ENCODE results near the gene TSSK2. TPM values are rescaled to one million over a fixed set of nuclear protein-coding genes. Genes with fewer than 3 reads are reported as not detected.

Gene TSSK2
- polyA plus RNA-seq, 1 donor (not counting 4 experiments of a cell fraction or from before 2014, with no cell fraction given) = not detected

- Histone ChIP-seq H4K20me1 (ENCODE audit: control insufficient read depth, extremely low read depth, insufficient read depth, low read length) (no peaks in the 10 kb centered on the region), H3K27ac (ENCODE audit: control insufficient read depth, insufficient read depth, low read length) (no peak overlapping the region), H2AFZ (ENCODE audit: control insufficient read depth, low read length) (no peak overlapping the region), H3K36me3 (ENCODE audit: control insufficient read depth in 2 of 2, extremely low read depth in 1 of 2, insufficient read depth in 2 of 2, low read length in 2 of 2) (peaks cover 27 to 46% of the 10 kb centered on the region in 2 experiments), H3K9me1 (ENCODE audit: control insufficient read depth, extremely low read depth, insufficient read depth, low read length) (no peaks in the 10 kb centered on the region), H3K4me1 (ENCODE audit: control insufficient read depth, extremely low read depth, insufficient read depth, low read length) (no peaks in the 10 kb centered on the region), H3K9me3 (ENCODE audit: control insufficient read depth, low read depth, low read length) (no peaks in the 10 kb centered on the region), H3K4me3 (ENCODE audit: control insufficient read depth in 2 of 3, extremely low read depth in 1 of 3, insufficient read depth in 2 of 3, low read depth in 1 of 3, low read length in 3 of 3) (no peak overlapping the region), H3K4me2 (ENCODE audit: control insufficient read depth, extremely low read depth, insufficient read depth, low read depth, low read length) (no peak overlapping the region), H3K9ac (ENCODE audit: control insufficient read depth, extremely low read depth, insufficient read depth, low read length) (no peak overlapping the region), H3K27me3 (ENCODE audit: control insufficient read depth, extremely low read depth, insufficient read depth, low read length) (no peaks in the 10 kb centered on the region), H3K79me2 (ENCODE audit: control insufficient read depth, insufficient read depth, low read length) (peaks cover 5% of the 10 kb centered on the region)
- dilution Hi-C loops (cut with MboI; ENCODE audit: extremely low pct_ligation_motif_present, low sequenced_read_pairs) = no loop called here
- DNase-seq (ENCODE audit: low read depth, low spot score) = no peak
- no peak for FAIRE-seq
- TF ChIP-seq CTCF (optimal IDR thresholded peaks at IDR 0.05 in 1 of 3, IDR thresholded peaks at IDR 0.05 in 1 of 3, conservative IDR thresholded peaks at IDR 0.05 in 1 of 3; ENCODE audit: extremely low read depth in 1 of 3, insufficient read depth in 2 of 3, low read length in 3 of 3) = no peak
- no peak for TF ChIP-seq EZH2 (IDR thresholded peaks at IDR 0.05; ENCODE audit: low read length)
These were observed 6.5 kb downstream of the TSSK2 start for GRCh38 chr22:19137384-19138216.

- Histone ChIP-seq H3K4me2 (ENCODE audit: control insufficient read depth, extremely low read depth, insufficient read depth, low read depth, low read length) (no peak overlapping the region), H3K9me1 (ENCODE audit: control insufficient read depth, extremely low read depth, insufficient read depth, low read length) (no peaks in the 10 kb centered on the region), H3K27ac (ENCODE audit: control insufficient read depth, insufficient read depth, low read length) (no peak overlapping the region), H3K4me1 (ENCODE audit: control insufficient read depth, extremely low read depth, insufficient read depth, low read length) (peaks cover 3% of the 10 kb centered on the region), H4K20me1 (ENCODE audit: control insufficient read depth, extremely low read depth, insufficient read depth, low read length) (no peaks in the 10 kb centered on the region), H3K79me2 (ENCODE audit: control insufficient read depth, insufficient read depth, low read length) (peaks cover 11% of the 10 kb centered on the region), H3K27me3 (ENCODE audit: control insufficient read depth, extremely low read depth, insufficient read depth, low read length) (no peaks in the 10 kb centered on the region), H3K36me3 (ENCODE audit: control insufficient read depth in 2 of 2, extremely low read depth in 1 of 2, insufficient read depth in 2 of 2, low read length in 2 of 2) (peaks cover 19 to 45% of the 10 kb centered on the region in 2 experiments), H2AFZ (ENCODE audit: control insufficient read depth, low read length) (no peak overlapping the region), H3K4me3 (ENCODE audit: control insufficient read depth in 2 of 3, extremely low read depth in 1 of 3, insufficient read depth in 2 of 3, low read depth in 1 of 3, low read length in 3 of 3) (no peak overlapping the region), H3K9ac (ENCODE audit: control insufficient read depth, extremely low read depth, insufficient read depth, low read length) (no peak overlapping the region), H3K9me3 (ENCODE audit: control insufficient read depth, low read depth, low read length) (no peaks in the 10 kb centered on the region)
- no peak for DNase-seq (ENCODE audit: low read depth, low spot score)
- no peak for TF ChIP-seq EZH2 (IDR thresholded peaks at IDR 0.05; ENCODE audit: low read length)
- dilution Hi-C loops (cut with MboI; ENCODE audit: extremely low pct_ligation_motif_present, low sequenced_read_pairs) = no loop called here
- FAIRE-seq = no peak
These were observed 7.3 kb downstream of the TSSK2 start for GRCh38 chr22:19138217-19139000.

Data from keratinocyte (primary cell).